GM19463 (cell line): ENCODE results near the gene FHAD1.
"Not testable (repeated sequence)": the region's sequence is repeated elsewhere in the genome, so short reads cannot be mapped to it uniquely, and the experiment has no call there.

Experiments
- ATAC-seq: cut with Tn5 transposase; IDR thresholded peaks from one replicate; pipeline ENCODE4 v1.9.1; 2021; ENCODE audit warnings: mild to moderate bottlenecking, moderate library complexity; ENCODE audit not compliant: unreplicated experiment

Gene FHAD1

GRCh38 chr1:15430787-15431570 is 184.0 kb downstream of the FHAD1 start:
- no peak for ATAC-seq

GRCh38 chr1:15431571-15431948 is 184.5 kb downstream of the FHAD1 start:
- no peak for ATAC-seq

GRCh38 chr1:15432324-15432723 is 185.3 kb downstream of the FHAD1 start:
- no peak for ATAC-seq

- ATAC-seq = no peak
These were observed 186.4 kb downstream of the FHAD1 start for GRCh38 chr1:15433471-15433870.

- ATAC-seq = not testable (repeated sequence)
These were observed 187.7 kb downstream of the FHAD1 start for GRCh38 chr1:15434739-15435138.

- ATAC-seq = no peak
These were observed 188.4 kb downstream of the FHAD1 start for GRCh38 chr1:15435239-15436077.

- no peak for ATAC-seq
These were observed 189.9 kb downstream of the FHAD1 start for GRCh38 chr1:15436881-15437442.

- ATAC-seq = no peak
These were observed 192.3 kb downstream of the FHAD1 start for GRCh38 chr1:15439325-15439724.

- no peak for ATAC-seq
These were observed 193.3 kb downstream of the FHAD1 start for GRCh38 chr1:15440357-15440756.

- ATAC-seq = no peak
These were observed 194.2 kb downstream of the FHAD1 start for GRCh38 chr1:15441247-15441646.

GRCh38 chr1:15442119-15442518 is 195.1 kb downstream of the FHAD1 start:
- no peak for ATAC-seq

GRCh38 chr1:15442759-15443158 is 195.7 kb downstream of the FHAD1 start:
- no peak for ATAC-seq

- no peak for ATAC-seq
These were observed 196.3 kb downstream of the FHAD1 start for GRCh38 chr1:15443281-15443680.

GRCh38 chr1:15444468-15445389 is 197.7 kb downstream of the FHAD1 start:
- no peak for ATAC-seq

- ATAC-seq = no peak
These were observed 198.5 kb downstream of the FHAD1 start for GRCh38 chr1:15445390-15446122.

GRCh38 chr1:15446212-15446611 is 199.2 kb downstream of the FHAD1 start:
- ATAC-seq = no peak
